ENCODE data around the gene EML4.

EML4 gene

DNA sequence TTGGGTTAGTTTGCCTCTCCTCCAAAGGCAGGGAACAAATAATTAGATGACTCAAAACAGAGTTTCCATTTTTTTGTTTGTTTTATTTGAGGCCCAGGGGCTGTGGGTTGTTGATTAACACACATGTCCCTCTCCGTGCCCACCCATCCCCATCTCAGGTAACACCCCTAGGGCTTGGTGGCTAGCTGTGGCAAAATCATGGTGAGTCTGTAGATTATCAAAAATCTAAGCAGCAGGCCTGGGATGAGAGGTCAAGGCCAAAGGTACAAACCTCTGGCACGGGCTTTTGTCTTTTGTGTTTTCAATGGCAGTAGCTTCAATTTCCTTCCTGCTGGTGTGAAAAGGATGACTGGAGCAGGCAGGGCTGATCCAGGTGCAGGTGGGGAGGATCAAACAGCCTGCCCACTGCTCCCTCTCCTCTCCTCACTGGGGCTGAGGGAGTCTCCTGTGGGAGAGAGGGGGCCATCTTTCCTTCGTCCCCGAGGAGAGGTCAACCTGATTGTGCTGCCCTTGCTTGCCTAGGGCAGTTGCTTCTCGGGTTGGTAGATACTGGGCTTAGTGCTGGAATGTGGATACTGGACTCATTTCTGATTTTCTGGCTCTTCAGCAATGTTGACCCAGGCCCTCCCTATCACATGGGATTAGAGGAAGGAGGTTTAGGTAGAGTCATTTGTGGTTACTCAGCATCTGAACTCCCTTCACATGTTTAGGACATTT, 31.9 kb upstream of the EML4 start:
- in situ Hi-C loops (cut with MboI; ENCODE audit: low sequenced_read_pairs) = no loop called here

DNA sequence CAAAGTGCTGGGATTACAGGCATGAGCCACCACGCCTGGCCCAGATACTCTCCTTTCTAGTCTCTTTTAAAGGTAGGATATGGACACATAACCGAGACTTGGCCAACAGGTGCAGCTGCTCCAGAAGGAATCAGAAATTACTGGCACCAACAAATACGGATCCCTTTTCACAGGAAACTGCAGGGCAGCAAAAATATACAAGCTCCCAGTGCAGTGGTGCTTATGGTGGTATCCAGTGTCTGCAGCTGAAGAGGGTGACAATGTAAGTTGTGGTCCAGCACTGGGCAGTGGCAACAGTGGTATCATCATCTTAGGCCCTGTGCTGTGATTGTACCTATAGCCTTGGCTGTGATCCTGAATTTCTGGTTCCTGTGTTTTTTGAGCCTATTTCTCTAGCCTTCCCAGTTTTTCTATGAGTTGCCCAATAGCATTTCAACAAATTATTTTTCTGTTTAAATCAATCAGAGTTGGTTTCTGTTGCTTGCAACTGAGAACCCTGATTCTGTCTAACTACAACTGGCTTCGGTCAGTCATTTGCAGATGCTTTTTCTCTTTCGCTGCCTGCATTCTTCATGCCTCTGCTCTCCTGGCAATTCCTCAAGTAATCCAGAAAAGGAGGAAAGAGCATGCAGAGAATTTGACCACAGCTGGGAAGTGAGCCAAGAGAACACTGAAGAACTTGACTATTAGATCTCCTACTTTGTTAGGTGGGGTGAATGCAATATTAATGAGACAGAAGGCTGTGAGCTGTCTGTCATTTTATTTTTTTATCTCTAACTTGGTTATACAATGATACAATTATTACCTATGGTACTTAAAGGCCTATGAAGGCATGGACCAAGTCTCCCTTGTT, 30.8 kb upstream of the EML4 start:
- in situ Hi-C loops (cut with MboI; ENCODE audit: low sequenced_read_pairs) = no loop called here

DNA sequence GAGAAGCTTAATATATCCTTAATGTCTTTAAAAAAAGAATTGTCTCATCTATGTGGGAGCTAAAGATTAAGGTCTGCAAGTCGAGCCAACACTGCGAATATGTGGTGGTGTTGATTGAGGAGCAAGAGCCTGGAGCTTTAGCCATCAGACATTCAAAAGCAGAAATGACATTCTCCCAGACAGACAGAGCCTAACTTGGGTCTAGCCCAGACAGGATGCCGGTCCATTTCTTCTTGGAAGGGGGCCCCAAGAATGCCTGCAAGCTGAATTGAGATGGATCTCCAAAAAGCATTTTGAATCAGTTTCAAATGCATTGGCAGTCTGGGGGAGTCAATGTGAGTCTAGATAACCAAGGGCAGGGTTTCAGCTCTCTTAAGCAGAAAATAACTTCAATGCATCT, 30.1 kb upstream of the EML4 start:
- in situ Hi-C loops (cut with MboI; ENCODE audit: low sequenced_read_pairs) = no loop called here

DNA sequence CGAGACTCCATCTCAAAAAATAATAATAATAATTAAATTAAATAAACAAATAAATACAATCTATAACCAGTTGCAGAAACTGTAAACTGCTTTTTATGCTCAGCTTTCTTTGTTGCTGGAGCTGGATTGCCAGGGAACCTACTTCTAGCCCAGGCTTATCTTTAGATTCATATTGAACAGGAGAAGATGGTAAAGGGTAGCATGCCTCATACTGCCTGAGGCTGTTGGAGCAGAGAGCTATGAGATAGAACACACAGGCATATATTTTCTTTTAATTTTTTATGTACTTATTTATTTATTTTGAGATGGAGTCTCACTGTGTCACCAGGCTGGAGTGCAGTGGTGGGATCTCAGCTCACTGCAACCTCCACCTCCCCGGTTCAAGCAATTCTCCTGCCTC, 28.7 kb upstream of the EML4 start:
- in situ Hi-C loops (cut with MboI; ENCODE audit: low sequenced_read_pairs) = no loop called here

GRCh38 chr2:42141687-42142546, 27.2 kb upstream of the EML4 start:
- in situ Hi-C loops (cut with MboI; ENCODE audit: low sequenced_read_pairs) = no loop called here

GRCh38 chr2:42142547-42143184, 26.5 kb upstream of the EML4 start:
- in situ Hi-C loops (cut with MboI; ENCODE audit: low sequenced_read_pairs) = no loop called here

DNA sequence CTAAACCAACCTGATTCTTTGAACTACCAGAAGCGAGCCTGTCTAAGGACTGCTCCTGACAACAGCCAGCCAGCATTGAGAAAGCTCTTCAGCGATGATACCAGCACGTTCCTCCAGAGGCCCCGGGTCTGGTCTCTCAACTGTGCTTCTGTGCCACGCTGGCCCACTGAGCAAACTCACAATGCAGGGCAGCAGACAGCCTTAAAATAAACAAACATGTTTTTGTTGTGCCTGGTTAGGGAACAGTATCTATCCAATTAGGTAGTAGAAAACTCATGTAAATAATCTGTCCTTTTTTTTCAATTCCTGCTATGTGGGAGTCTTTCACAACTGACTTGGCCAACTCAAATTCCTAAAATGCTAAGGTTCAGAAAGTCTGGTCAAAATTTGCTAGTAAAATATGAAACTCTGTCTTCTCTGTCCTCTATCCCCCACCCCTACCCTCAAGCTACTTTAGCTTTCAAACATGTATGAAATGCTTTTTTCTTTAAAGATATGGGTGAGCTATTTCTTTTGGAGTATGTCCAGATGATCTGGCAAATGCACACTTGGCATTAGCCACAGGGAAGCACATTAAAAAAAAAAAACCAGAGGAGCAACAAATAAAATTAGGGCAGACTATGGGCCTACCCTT, 21.4 kb upstream of the EML4 start:
- in situ Hi-C loops (cut with MboI; ENCODE audit: low sequenced_read_pairs) = no loop called here

DNA sequence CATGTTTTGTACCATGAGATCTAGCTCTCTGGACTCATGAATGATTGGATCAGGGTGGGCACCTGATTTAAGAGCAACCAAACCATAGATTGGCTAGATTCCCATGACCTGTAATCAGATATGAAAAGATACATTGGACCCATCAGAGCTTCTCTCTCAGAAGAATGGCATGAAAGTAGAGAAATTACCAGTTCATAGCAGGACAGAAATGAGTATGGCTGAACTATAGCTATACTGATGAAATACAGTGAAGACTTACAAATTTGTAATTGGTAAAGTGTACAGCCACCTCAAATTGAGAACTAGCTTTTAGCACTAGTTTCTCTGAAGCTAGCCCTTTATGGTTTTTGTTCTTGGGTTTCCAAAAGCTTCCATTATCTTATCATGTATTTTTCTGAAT, 19.0 kb upstream of the EML4 start:
- in situ Hi-C loops (cut with MboI; ENCODE audit: low sequenced_read_pairs) = no loop called here

- in situ Hi-C loops (cut with MboI; ENCODE audit: low sequenced_read_pairs) = no loop called here
Measured at GRCh38 chr2:42153944-42154581, 15.1 kb upstream of the EML4 start.

GRCh38 chr2:42156721-42157120, 12.4 kb upstream of the EML4 start:
- in situ Hi-C loops (cut with MboI; ENCODE audit: low sequenced_read_pairs) = no loop called here

DNA sequence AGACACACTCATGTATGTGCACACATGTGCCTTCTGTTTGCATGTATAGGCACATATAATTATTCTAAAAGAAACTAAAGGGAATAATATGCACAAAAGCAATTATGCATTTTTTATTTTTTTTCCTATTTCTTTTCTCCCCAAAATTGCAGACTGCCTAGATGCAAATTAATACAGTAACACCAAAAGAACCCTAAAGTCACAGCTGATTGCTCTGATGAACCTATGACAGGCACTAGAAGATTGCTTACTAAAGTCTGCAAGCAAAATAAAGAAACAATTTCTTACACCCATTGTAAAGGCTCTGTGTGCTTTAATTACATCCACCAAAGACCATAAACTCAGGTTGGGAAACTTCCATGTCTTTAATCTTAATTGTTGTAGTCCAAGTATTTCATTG, 7.7 kb upstream of the EML4 start:
- in situ Hi-C loops (cut with MboI; ENCODE audit: low sequenced_read_pairs) = no loop called here

DNA sequence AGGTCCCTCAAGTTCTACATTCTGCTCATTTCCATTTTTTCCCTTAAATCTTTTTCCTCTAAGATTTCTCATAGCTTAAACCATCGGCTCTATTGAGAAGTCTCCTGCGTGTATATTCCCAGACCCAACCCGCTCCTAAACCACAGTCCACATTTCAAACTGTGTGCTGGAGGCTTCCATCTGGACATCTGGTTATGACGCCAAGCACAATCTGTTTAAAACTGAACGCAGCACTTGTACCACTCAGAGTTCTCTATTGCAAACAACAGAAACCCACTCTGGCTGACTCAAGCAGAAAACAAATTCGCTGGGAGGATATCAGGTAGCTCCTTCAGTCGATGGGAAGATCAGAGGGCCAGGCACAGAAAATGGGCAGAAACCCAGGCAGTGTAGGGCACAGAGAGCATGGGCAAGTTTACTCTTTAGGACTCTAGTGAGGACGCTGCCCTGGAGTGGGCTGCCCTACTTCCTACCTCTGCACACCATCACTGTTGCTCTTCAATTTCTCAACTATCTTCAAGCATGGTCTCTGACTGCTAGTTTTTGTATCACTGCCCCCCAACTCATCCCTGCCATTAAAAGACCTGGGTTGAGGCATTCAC, 5.6 kb upstream of the EML4 start:
- in situ Hi-C loops (cut with MboI; ENCODE audit: low sequenced_read_pairs) = no loop called here

DNA sequence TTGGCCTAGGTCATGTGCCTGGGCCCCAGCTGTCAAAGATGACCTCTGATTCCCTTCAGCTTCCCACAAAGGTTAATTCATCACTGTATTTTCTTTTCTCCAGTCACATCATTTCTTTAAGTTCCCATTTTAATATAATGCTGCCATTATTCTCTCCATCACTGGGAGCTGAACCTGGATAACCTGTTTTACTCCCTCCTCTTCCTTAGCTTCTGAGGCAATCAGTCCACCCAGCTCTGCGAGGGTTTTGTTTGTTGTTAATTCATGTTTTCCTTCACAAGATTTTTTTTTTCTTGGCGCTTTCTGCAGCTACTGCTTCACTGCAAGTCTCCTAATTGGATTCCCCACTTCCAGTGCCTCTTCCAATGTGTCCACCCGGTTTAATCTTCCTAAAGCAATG, 5.1 kb upstream of the EML4 start:
- in situ Hi-C loops (cut with MboI; ENCODE audit: low sequenced_read_pairs) = no loop called here

- in situ Hi-C loops (cut with MboI; ENCODE audit: low sequenced_read_pairs) = no loop called here
Measured at GRCh38 chr2:42164971-42165370, 4.2 kb upstream of the EML4 start.

DNA sequence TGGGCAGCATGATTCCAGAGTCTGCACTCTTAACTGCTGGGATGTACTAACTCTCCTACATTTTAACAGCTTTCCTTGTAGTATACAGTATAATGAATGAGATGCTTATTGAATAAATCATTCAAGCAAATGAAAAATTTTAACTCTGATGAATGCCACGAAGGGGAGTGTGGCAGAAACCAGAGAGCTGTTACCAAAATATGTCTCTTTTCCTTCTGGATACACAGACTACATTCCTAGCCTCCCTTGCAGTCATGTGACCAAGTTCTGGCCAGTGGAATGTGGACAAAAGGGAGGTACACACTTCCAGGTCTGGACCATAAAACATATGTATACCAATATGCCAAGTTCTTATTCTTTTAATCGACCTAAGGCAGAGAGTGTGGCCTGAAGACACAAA, 1.7 kb upstream of the EML4 start:
- in situ Hi-C loops (cut with MboI; ENCODE audit: low sequenced_read_pairs) = no loop called here

- in situ Hi-C loops (cut with MboI; ENCODE audit: low sequenced_read_pairs) = no loop called here
Measured at GRCh38 chr2:42168459-42169099, 574 bp upstream of the EML4 start.

DNA sequence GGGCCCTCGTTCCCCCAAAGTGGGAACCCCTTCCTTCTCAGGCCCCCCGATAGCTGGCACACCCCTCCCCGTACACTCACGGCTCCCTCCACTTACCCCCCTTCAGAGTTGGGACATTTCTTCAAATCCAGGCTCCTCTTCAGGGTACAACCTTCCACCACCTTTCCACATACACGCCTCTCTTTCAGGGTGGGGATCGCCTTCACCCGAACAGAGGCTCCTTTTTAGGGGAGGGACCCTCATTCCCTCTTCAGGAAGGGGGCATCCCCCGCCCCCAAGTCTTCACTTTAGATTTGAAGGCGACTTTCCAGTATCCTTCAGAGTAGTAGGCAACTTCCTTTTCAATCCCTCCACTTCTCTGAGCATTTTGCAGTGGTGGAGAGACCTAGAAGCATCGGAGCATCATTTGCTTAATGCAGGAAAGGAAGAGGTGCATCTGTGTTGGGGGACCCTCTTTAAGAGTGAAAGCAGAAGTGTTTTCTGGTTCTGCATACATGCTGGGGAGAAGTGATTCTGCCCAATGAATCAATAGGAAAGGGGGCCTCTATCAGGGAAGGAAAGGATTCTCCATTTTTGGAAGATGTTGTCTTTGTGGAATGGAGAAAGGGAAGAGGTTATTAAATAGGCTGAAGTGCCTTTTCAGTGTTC, 845 bp downstream of the EML4 start:
- in situ Hi-C loops (cut with MboI; ENCODE audit: low sequenced_read_pairs) = no loop called here

DNA sequence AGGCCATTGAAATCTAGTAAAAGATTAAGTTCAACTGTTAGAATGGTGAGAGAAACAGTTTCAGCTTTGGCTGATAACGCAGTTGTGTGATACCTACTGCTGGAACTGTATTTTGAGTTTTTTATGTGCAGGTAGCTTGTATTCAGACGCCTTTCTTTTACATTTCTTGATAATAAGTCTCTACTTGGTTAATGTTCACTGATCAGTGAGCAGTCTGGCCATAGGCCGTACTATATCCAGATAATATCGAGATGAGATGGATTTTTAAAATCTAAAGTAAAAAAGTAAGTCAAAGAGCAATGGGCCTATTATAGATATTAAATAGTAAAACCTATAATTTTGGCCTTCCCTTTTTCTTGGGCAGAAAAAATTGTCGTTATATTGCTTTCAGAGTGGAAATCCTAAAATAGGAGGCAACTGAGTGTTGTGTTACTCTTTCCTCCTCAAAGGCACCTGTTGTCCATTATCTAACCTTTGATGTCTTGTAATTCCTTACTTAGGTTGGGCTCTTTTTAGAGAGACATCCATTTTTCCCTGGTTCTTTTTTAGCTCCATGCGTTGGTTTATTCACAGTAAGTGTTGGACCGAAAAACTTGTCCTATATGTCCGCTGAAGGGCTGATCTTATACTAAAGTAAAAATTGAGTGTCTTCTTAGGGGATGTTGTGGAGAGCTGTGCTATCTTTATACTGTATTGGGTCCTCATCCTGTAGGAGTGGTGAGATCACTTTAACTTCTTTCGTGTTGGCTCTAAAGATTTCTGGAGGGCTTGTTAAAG, 1.7 kb downstream of the EML4 start:
- in situ Hi-C loops (cut with MboI; ENCODE audit: low sequenced_read_pairs) = no loop called here

All from HL-60/S4 treated with retinoic acid at 250 ng/mL for 4 days and 3 days (cell line).